ENCODE results near the gene MTFR1L.

The MTFR1L gene

DNA sequence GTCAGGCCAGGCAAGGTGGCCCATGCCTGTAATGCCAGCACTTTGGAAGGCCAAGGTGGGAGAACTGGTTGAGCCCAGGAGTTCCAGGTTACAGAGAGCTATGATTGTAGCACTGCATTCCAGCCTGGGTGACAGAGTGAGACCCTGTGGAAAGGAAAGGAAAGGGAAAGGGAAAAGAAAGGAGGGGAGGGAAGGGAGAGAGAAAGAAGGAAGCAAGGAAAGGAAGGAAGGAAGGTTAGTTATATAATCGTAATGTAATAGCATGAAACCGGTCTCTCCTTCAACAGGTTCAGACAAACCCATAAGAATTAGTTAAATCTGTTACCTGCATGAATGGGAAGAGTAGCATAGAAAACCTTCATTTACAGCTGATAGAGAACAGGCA, 56.9 kb downstream of the MTFR1L start:
- H3K4me3 ChIP-seq (ENCODE audit: low read depth, low read length): no peak overlapping the region
- DNase-seq (ENCODE audit: low read depth): no peak
- no peak for TF ChIP-seq CTCF (IDR thresholded peaks at IDR 0.05; ENCODE audit: low read depth, low read length, missing control alignments)

DNA sequence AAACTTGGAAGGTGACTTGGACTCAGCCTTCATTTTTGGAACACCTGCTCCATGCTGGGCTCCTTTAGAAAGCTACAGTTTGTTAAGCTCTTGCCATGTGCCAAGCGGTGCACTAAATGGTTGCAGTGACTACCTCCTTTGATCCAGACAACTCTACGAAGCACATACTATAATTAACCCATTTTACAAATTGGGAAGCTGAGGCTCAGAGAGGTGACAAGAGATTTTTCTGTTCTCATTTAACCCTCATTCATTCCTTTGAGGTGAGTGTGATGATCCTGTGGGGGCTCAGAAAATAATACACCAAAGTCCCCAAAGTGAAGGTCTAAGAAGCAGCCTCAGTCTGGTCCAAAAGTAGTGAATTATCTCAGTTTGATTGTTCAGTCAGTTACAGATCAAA, 57.4 kb downstream of the MTFR1L start:
- no peak overlapping the region for H3K4me3 ChIP-seq (ENCODE audit: low read depth, low read length)
- no peak for DNase-seq (ENCODE audit: low read depth)
- no peak for TF ChIP-seq CTCF (IDR thresholded peaks at IDR 0.05; ENCODE audit: low read depth, low read length, missing control alignments)

GRCh38 chr1:25878690-25879089, 58.9 kb downstream of the MTFR1L start:
- no peak for DNase-seq (ENCODE audit: low read depth)
- no peak overlapping the region for H3K4me3 ChIP-seq (ENCODE audit: low read depth, low read length)
- no peak for TF ChIP-seq CTCF (IDR thresholded peaks at IDR 0.05; ENCODE audit: low read depth, low read length, missing control alignments)

DNA sequence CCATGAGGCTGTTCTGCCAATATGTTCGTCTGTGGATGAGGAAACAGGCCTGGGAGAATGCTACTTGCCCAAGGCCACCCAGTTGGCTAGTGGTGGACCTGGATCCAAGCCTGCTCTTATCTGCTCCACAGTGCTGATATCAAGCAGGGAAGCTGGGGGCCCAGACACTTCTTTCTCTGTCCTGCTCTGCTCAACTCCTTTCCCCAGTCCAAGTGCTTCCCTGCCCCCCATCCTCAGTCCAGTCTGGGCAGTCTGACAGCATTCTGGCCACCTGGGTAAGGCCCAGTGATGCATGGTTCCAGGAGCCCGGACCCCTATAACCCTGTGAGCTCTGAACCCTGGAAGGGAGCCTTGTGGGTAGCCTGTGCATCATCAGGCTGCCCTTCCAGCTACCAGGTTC, 59.9 kb downstream of the MTFR1L start:
- no peak overlapping the region for H3K4me3 ChIP-seq (ENCODE audit: low read depth, low read length)
- no peak for TF ChIP-seq CTCF (IDR thresholded peaks at IDR 0.05; ENCODE audit: low read depth, low read length, missing control alignments)
- DNase-seq (ENCODE audit: low read depth): no peak

GRCh38 chr1:25880518-25880917, 60.8 kb downstream of the MTFR1L start:
- H3K4me3 ChIP-seq (ENCODE audit: low read depth, low read length): no peak overlapping the region
- no peak for TF ChIP-seq CTCF (IDR thresholded peaks at IDR 0.05; ENCODE audit: low read depth, low read length, missing control alignments)
- no peak for DNase-seq (ENCODE audit: low read depth)

- no peak for TF ChIP-seq CTCF (IDR thresholded peaks at IDR 0.05; ENCODE audit: low read depth, low read length, missing control alignments)
- H3K4me3 ChIP-seq (ENCODE audit: low read depth, low read length): no peak overlapping the region
- no peak for DNase-seq (ENCODE audit: low read depth)
Measured at GRCh38 chr1:25881266-25881665, 61.5 kb downstream of the MTFR1L start.

Data from GM12864 (cell line).